HG03457 (cell line): Measurements from ENCODE around the gene GATA1.

ENCODE experiments used
- ATAC-seq: cut with Tn5 transposase; IDR thresholded peaks from one replicate; pipeline ENCODE4 v1.9.1; 2021; ENCODE audit warnings: moderate number of reproducible peaks; ENCODE audit not compliant: unreplicated experiment

GATA1 gene

GRCh38 chrX:48786341-48786800 lies at the start of gene GATA1:
Gene GATA1 (plus strand): TSS chrX:48786590. CDS start chrX:48791110, 4,520 bp downstream.
- no peak for ATAC-seq

GRCh38 chrX:48736878-48737212 lies 49.5 kb upstream of the GATA1 start:
- no peak for ATAC-seq

- peak; percentile 93 for ATAC-seq
Observed at GRCh38 chrX:48737213-48737938, 49.0 kb upstream of the GATA1 start.

- no peak for ATAC-seq
Observed at GRCh38 chrX:48737940-48738339, 48.5 kb upstream of the GATA1 start.

- no peak for ATAC-seq
Observed at GRCh38 chrX:48741834-48742233, 44.6 kb upstream of the GATA1 start.

- no peak for ATAC-seq
Observed at GRCh38 chrX:48745222-48745621, 41.2 kb upstream of the GATA1 start.

- no peak for ATAC-seq
Observed at GRCh38 chrX:48747415-48748016, 38.9 kb upstream of the GATA1 start.

- ATAC-seq = no peak
Observed at GRCh38 chrX:48749182-48749581, 37.2 kb upstream of the GATA1 start.

GRCh38 chrX:48751343-48751742 lies 35.0 kb upstream of the GATA1 start:
- ATAC-seq = no peak

GRCh38 chrX:48752498-48752897 lies 33.9 kb upstream of the GATA1 start:
- no peak for ATAC-seq

- ATAC-seq = no peak
Observed at GRCh38 chrX:48753708-48754228, 32.6 kb upstream of the GATA1 start.

- no peak for ATAC-seq
Observed at GRCh38 chrX:48754238-48754637, 32.2 kb upstream of the GATA1 start.

- no peak for ATAC-seq
Observed at GRCh38 chrX:48761674-48762471, 24.5 kb upstream of the GATA1 start, which contains the start of gene GLOD5. Gene GLOD5 (plus strand): TSS chrX:48761747. CDS start chrX:48761791, 44 bp downstream.

GRCh38 chrX:48769230-48769629 lies 17.2 kb upstream of the GATA1 start:
- no peak for ATAC-seq

- ATAC-seq = no peak
Observed at GRCh38 chrX:48770296-48770695, 16.1 kb upstream of the GATA1 start.

- no peak for ATAC-seq
Observed at GRCh38 chrX:48772602-48773001, 13.8 kb upstream of the GATA1 start.

GRCh38 chrX:48776818-48777439 lies 9.5 kb upstream of the GATA1 start:
- ATAC-seq = no peak

- ATAC-seq = no peak
Observed at GRCh38 chrX:48779399-48779798, 7.0 kb upstream of the GATA1 start.

GRCh38 chrX:48781705-48782104 lies 4.7 kb upstream of the GATA1 start:
- no peak for ATAC-seq

GRCh38 chrX:48782216-48782615 lies 4.2 kb upstream of the GATA1 start:
- no peak for ATAC-seq

GRCh38 chrX:48782795-48783194 lies 3.6 kb upstream of the GATA1 start:
- no peak for ATAC-seq
